Heart left ventricle (tissue), 13 donors: ENCODE results near the gene SH3RF2.

Experiments
- CTCF ChIP-seq, 12 donors: fragments of 200-600 bp; sonication (generic) in 4 of 12; IDR thresholded peaks; one replicate each; pipeline versions ENCODE4 v1.5.0 to v1.8.0; 2018 to 2022; ENCODE audit warnings: antibody characterized with exemption in 12 of 12, mild to moderate bottlenecking in 5 of 12
- POLR2A ChIP-seq, 2 donors: fragments of 450-650 bp; IDR thresholded peaks; one replicate each; pipeline ENCODE4 v1.6.1; 2017; ENCODE audit warnings: antibody characterized with exemption in 2 of 2, mild to moderate bottlenecking in 2 of 2, moderate library complexity in 2 of 2
- donor health status: ischemic (EF 13 %, LVEDD 7.1; RV severe dilation, severe dysfunction).
- donor health status: DM: no; HTN: yes; CAD: no.
- donor health status: DM: no; HTN: no; CAD: no.
- donor health status: ischemic (EF 25% LVEDD 6.9; RV normal size, moderate dysfunction).
- donor health status: ischemic (EF 25% LVEDD 5.7; RV mildly dilated, moderate dysfunction).
- donor health status: ischemic (EF 35%, LVEDD 5.7; RV mildly dilated, moderate dysfunction).
- donor health status: nonischemic (EF 11% LVEDD 7.7; RV severe dilation, severe dysfunction).
- donor health status: DM: yes; HTN: yes; CAD: no.
- donor health status: PGD.
- donor health status: ischemic (EF 29% LVEDD 5.4; RV normal size, mild dysfunction).
- donor health status: nonischemic (EF 23%, LVEDD 6.1; RV moderate dilation, normal function).

GRCh38 chr5:146034605-146035004 is 98.2 kb downstream of the SH3RF2 start:
- TF ChIP-seq CTCF (IDR thresholded peaks at IDR 0.05) (no peak), POLR2A (IDR thresholded peaks at IDR 0.05) (no peak)
